ENCODE data around the gene PTPN7. TPM values are rescaled to one million over a fixed set of nuclear protein-coding genes. Genes with fewer than 3 reads are reported as not detected.

The PTPN7 gene
- total and polyA plus RNA-seq, 2 experiments from 2014 or later: 0.41 TPM; not detected in 1

DNA sequence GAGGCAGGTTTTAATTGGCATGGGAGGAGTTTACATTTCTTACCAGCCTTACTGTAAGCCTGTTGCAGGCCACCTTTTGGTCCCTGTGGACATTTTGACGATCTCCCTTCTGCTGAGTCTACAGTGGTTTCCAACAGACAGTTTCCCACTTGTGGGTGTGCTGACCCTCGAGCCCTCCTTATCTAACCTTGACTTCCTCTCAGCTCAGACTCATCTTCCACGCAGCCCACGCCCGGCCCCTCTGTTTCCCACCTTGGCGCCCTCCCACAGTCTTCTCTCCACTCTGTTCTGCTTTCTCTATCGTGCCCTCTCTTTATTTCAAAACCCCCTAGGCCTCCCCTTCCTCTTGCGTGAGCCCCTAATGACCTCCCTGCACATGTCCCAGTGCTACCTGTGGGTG lies 9.8 kb downstream of the PTPN7 start:
- no peaks in the 10 kb centered on the region for H4K20me1 ChIP-seq (ENCODE audit: insufficient read depth, poor library complexity, severe bottlenecking)
- WGBS (ENCODE audit: low lambda C conversion rate, missing lambda C conversion rate): 86% methylated on average over 8 of the region's 8 CpGs
- H3K4me3 ChIP-seq: no peak overlapping the region
- H3K79me2 ChIP-seq: no peaks in the 10 kb centered on the region
- H2AFZ ChIP-seq: no peak overlapping the region
- no peak overlapping the region for H3K4me2 ChIP-seq
- H3K9me3 ChIP-seq (ENCODE audit: low read depth): no peaks in the 10 kb centered on the region
- no peak for TF ChIP-seq EZH2phosphoT487 (IDR thresholded peaks at IDR 0.05; ENCODE audit: low read depth, severe bottlenecking, unreplicated experiment)
- TF ChIP-seq EZH2 (IDR thresholded peaks at IDR 0.05; ENCODE audit: borderline replicate concordance): no peak
- TF ChIP-seq, protein P1, sequence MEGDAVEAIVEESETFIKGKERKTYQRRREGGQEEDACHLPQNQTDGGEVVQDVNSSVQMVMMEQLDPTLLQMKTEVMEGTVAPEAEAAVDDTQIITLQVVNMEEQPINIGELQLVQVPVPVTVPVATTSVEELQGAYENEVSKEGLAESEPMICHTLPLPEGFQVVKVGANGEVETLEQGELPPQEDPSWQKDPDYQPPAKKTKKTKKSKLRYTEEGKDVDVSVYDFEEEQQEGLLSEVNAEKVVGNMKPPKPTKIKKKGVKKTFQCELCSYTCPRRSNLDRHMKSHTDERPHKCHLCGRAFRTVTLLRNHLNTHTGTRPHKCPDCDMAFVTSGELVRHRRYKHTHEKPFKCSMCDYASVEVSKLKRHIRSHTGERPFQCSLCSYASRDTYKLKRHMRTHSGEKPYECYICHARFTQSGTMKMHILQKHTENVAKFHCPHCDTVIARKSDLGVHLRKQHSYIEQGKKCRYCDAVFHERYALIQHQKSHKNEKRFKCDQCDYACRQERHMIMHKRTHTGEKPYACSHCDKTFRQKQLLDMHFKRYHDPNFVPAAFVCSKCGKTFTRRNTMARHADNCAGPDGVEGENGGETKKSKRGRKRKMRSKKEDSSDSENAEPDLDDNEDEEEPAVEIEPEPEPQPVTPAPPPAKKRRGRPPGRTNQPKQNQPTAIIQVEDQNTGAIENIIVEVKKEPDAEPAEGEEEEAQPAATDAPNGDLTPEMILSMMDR (IDR thresholded peaks at IDR 0.05; ENCODE audit: poor library complexity): no peak
- peak; percentile 2 for DNase-seq (ENCODE audit: low spot score)
- H3K36me3 ChIP-seq (replicated peaks; ENCODE audit: insufficient read depth, low read depth): no peaks in the 10 kb centered on the region
- no peaks in the 10 kb centered on the region for H3K9me2 ChIP-seq (replicated peaks; ENCODE audit: insufficient read depth)
- no peak overlapping the region for H3K27ac ChIP-seq
- H3K4me1 ChIP-seq (ENCODE audit: insufficient read depth): no peaks in the 10 kb centered on the region
- H3K27me3 ChIP-seq: no peaks in the 10 kb centered on the region

DNA sequence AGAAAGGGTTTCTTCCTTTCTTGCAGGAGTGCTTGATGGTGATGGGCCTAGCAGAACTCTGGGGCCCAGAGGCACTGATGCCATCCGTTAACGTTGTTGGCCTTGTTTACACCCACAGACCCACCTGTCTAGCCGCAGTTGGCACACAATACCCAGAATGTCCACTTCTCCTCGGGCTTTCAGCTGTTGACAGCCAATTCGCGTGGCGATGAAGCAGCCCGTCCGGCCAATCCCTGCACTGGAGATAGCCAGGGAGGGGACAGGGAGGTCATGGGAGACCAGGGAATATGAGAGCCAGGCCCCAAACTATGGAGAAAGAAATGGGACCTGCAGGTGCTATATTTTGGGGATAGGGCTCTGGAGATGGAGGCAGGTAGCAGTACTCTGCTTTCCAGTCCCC lies 10.2 kb downstream of the PTPN7 start:
- H2AFZ ChIP-seq: no peak overlapping the region
- TF ChIP-seq EZH2phosphoT487 (IDR thresholded peaks at IDR 0.05; ENCODE audit: low read depth, severe bottlenecking, unreplicated experiment) (no peak), EZH2 (IDR thresholded peaks at IDR 0.05; ENCODE audit: borderline replicate concordance) (no peak)
- TF ChIP-seq, protein P1 (IDR thresholded peaks at IDR 0.05; ENCODE audit: poor library complexity): no peak
- H3K9me2 ChIP-seq (replicated peaks; ENCODE audit: insufficient read depth): no peaks in the 10 kb centered on the region
- no peaks in the 10 kb centered on the region for H3K36me3 ChIP-seq (replicated peaks; ENCODE audit: insufficient read depth, low read depth)
- no peak overlapping the region for H3K4me3 ChIP-seq
- H3K9me3 ChIP-seq (ENCODE audit: low read depth): no peaks in the 10 kb centered on the region
- 95% methylated on average over 9 of the region's 9 CpGs for WGBS (ENCODE audit: low lambda C conversion rate, missing lambda C conversion rate)
- H3K79me2 ChIP-seq: no peaks in the 10 kb centered on the region
- DNase-seq (ENCODE audit: low spot score): no peak
- H3K27ac ChIP-seq: no peak overlapping the region
- H3K4me1 ChIP-seq (ENCODE audit: insufficient read depth): no peaks in the 10 kb centered on the region
- H3K27me3 ChIP-seq: no peaks in the 10 kb centered on the region
- H3K4me2 ChIP-seq: no peak overlapping the region
- no peaks in the 10 kb centered on the region for H4K20me1 ChIP-seq (ENCODE audit: insufficient read depth, poor library complexity, severe bottlenecking)

DNA sequence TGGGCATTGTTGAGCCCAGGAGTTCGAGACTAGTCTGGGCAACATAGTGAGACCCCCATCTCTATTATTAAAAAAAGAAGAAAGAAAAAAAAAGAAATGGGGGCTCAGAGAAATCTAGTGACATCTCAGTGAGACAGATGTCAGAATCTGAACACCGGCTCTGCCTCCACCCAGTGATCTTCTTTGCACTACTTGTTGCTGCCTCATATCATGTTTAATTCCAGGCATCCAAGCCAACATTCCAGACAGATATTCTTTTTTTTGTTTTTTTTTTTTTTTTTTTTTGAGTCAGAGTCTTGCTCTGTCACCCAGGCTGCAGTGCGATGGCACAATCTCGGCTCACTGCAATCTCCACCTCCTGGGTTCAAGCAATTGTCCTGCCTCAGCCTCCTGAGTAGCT lies 10.8 kb downstream of the PTPN7 start:
- Histone ChIP-seq H3K4me1 (ENCODE audit: insufficient read depth) (no peaks in the 10 kb centered on the region), H3K79me2 (peaks cover 4% of the 10 kb centered on the region), H3K27ac (no peak overlapping the region), H3K4me2 (no peak overlapping the region), H4K20me1 (ENCODE audit: insufficient read depth, poor library complexity, severe bottlenecking) (no peaks in the 10 kb centered on the region), H3K27me3 (no peaks in the 10 kb centered on the region), H3K9me3 (ENCODE audit: low read depth) (no peaks in the 10 kb centered on the region), H2AFZ (no peak overlapping the region), H3K9me2 (replicated peaks; ENCODE audit: insufficient read depth) (no peaks in the 10 kb centered on the region), H3K36me3 (replicated peaks; ENCODE audit: insufficient read depth, low read depth) (no peaks in the 10 kb centered on the region), H3K4me3 (no peak overlapping the region)
- WGBS (ENCODE audit: low lambda C conversion rate, missing lambda C conversion rate): 90% methylated on average over 4 of the region's 4 CpGs
- DNase-seq (ENCODE audit: low spot score): peak; percentile 6
- TF ChIP-seq, protein P1 (IDR thresholded peaks at IDR 0.05; ENCODE audit: poor library complexity): no peak
- no peak for TF ChIP-seq EZH2phosphoT487 (IDR thresholded peaks at IDR 0.05; ENCODE audit: low read depth, severe bottlenecking, unreplicated experiment)
- TF ChIP-seq EZH2 (IDR thresholded peaks at IDR 0.05; ENCODE audit: borderline replicate concordance): no peak

DNA sequence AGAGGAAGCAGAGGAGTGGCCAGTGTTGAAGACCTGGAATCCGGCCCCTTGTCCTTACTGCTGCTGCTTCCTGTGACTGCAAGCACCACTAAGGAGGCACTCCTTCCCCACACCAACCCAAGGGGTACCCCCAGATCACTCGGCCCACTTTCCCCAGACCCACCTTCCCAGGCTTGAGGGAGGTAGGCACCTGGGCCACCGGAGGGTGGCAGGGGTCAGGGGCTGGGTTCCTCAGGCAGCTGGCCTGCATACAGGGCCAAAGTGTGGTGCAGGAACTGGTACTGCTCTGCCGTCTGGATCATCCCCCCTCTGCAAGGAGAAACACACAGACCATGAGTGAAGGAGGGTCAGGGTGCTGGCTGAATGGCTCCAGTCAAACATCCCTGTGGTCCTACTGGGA lies 12.0 kb downstream of the PTPN7 start:
- peaks cover 3% of the 10 kb centered on the region for H4K20me1 ChIP-seq (ENCODE audit: insufficient read depth, poor library complexity, severe bottlenecking)
- TF ChIP-seq EZH2 (IDR thresholded peaks at IDR 0.05; ENCODE audit: borderline replicate concordance) (no peak), EZH2phosphoT487 (IDR thresholded peaks at IDR 0.05; ENCODE audit: low read depth, severe bottlenecking, unreplicated experiment) (no peak)
- TF ChIP-seq, protein P1 (IDR thresholded peaks at IDR 0.05; ENCODE audit: poor library complexity): no peak
- 81% methylated on average over 4 of the region's 4 CpGs for WGBS (ENCODE audit: low lambda C conversion rate, missing lambda C conversion rate)
- no peak overlapping the region for H3K4me3 ChIP-seq
- H3K79me2 ChIP-seq: peaks cover 11% of the 10 kb centered on the region
- no peak for DNase-seq (ENCODE audit: low spot score)
- no peak overlapping the region for H3K27ac ChIP-seq
- H3K27me3 ChIP-seq: no peaks in the 10 kb centered on the region
- no peaks in the 10 kb centered on the region for H3K9me3 ChIP-seq (ENCODE audit: low read depth)
- H3K36me3 ChIP-seq (replicated peaks; ENCODE audit: insufficient read depth, low read depth): no peaks in the 10 kb centered on the region
- H2AFZ ChIP-seq: no peak overlapping the region
- H3K4me1 ChIP-seq (ENCODE audit: insufficient read depth): no peaks in the 10 kb centered on the region
- H3K9me2 ChIP-seq (replicated peaks; ENCODE audit: insufficient read depth): no peaks in the 10 kb centered on the region
- H3K4me2 ChIP-seq: no peak overlapping the region
